H7 (cell line): Measurements from ENCODE around the gene DUSP21. TPM values are rescaled to one million over a fixed set of nuclear protein-coding genes. Genes with fewer than 3 reads are reported as not detected.
A peak's percentile ranks its signal among the peaks of the same experiment; 100 is the strongest.
"Not testable (repeated sequence)": the region's sequence is repeated elsewhere in the genome, so short reads cannot be mapped to it uniquely, and the experiment has no call there.

Experiments used
- DNase-seq: peaks from one replicate; pipeline ENCODE4 v3.0.0; 2012
- H3K27me3 ChIP-seq: 2 replicates; pipeline ENCODE4 v1.6.0; 2011; ENCODE audit warnings: mild to moderate bottlenecking, low read length; ENCODE audit not compliant: control insufficient read depth, insufficient read depth
- H3K36me3 ChIP-seq: replicated peaks from 2 replicates; pipeline ENCODE4 v1.5.1; 2011; ENCODE audit warnings: low read length; ENCODE audit not compliant: control insufficient read depth, insufficient read depth
- H3K4me3 ChIP-seq: 2 replicates; pipeline ENCODE4 v1.5.1; 2011; ENCODE audit warnings: low read depth, mild to moderate bottlenecking, control low read depth, low read length, moderate library complexity; ENCODE audit not compliant: insufficient read depth
- total RNA-seq: library from RNA; depleted of rRNA; stranded (reverse); fragments of >200 nt; shearing (Covaris generic); gene quantifications from 2 replicates; pipeline ENCODE4 v1.2.3, GENCODE V29; 2014

Gene DUSP21
- total RNA-seq, 1 experiment from 2014 or later, result not detected

- H3K4me3 ChIP-seq, result peak overlapping the region; percentile 69
- no peaks in the 10 kb centered on the region for H3K36me3 ChIP-seq
- no peaks in the 10 kb centered on the region for H3K27me3 ChIP-seq
- DNase-seq, result peak; percentile 74
Measured at GRCh38 chrX:44871931-44872820, 28.4 kb downstream of the DUSP21 start.

- Histone ChIP-seq H3K36me3 (no peaks in the 10 kb centered on the region), H3K27me3 (no peaks in the 10 kb centered on the region), H3K4me3 (peak within 1 kb of the TSS; percentile 73)
- peak; percentile 95 for DNase-seq
Measured at GRCh38 chrX:44872821-44873414, 29.1 kb downstream of the DUSP21 start, which contains the start of gene KDM6A. Gene KDM6A (plus strand): TSS chrX:44873188. CDS start chrX:44873552, 364 bp downstream.

- Histone ChIP-seq H3K36me3 (no peaks in the 10 kb centered on the region), H3K27me3 (no peaks in the 10 kb centered on the region), H3K4me3 (peak overlapping the region; percentile 73)
- peak; percentile 45 for DNase-seq
Measured at GRCh38 chrX:44873415-44874276, 29.8 kb downstream of the DUSP21 start.

GRCh38 chrX:44874420-44875184 lies 30.8 kb downstream of the DUSP21 start:
- H3K4me3 ChIP-seq, result peak overlapping the region; percentile 73
- peak; percentile 57 for DNase-seq
- no peaks in the 10 kb centered on the region for H3K27me3 ChIP-seq
- no peaks in the 10 kb centered on the region for H3K36me3 ChIP-seq

- DNase-seq, result no peak
- no peaks in the 10 kb centered on the region for H3K36me3 ChIP-seq
- H3K27me3 ChIP-seq, result no peaks in the 10 kb centered on the region
- peak overlapping the region; percentile 29; the same call in 1 of the 2 replicates for H3K4me3 ChIP-seq
Measured at GRCh38 chrX:44875185-44875489, 31.3 kb downstream of the DUSP21 start.

- no peaks in the 10 kb centered on the region for H3K27me3 ChIP-seq
- DNase-seq, result no peak
- H3K36me3 ChIP-seq, result no peaks in the 10 kb centered on the region
- H3K4me3 ChIP-seq, result no peak overlapping the region
Measured at GRCh38 chrX:44876086-44876485, 32.3 kb downstream of the DUSP21 start.

- no peak overlapping the region for H3K4me3 ChIP-seq
- no peaks in the 10 kb centered on the region for H3K27me3 ChIP-seq
- DNase-seq, result no peak
- H3K36me3 ChIP-seq, result no peaks in the 10 kb centered on the region
Measured at GRCh38 chrX:44876767-44877166, 32.9 kb downstream of the DUSP21 start.

- Histone ChIP-seq H3K36me3 (no peaks in the 10 kb centered on the region), H3K27me3 (no peaks in the 10 kb centered on the region), H3K4me3 (no peak overlapping the region)
- no peak for DNase-seq
Measured at GRCh38 chrX:44878780-44879179, 35.0 kb downstream of the DUSP21 start.

- H3K4me3 ChIP-seq, result no peak overlapping the region
- no peak for DNase-seq
- H3K27me3 ChIP-seq, result no peaks in the 10 kb centered on the region
- H3K36me3 ChIP-seq, result no peaks in the 10 kb centered on the region
Measured at GRCh38 chrX:44881549-44881948, 37.7 kb downstream of the DUSP21 start.

GRCh38 chrX:44882635-44883034 lies 38.8 kb downstream of the DUSP21 start:
- no peak for DNase-seq
- H3K36me3 ChIP-seq, result no peaks in the 10 kb centered on the region
- H3K4me3 ChIP-seq, result no peak overlapping the region
- H3K27me3 ChIP-seq, result no peaks in the 10 kb centered on the region

GRCh38 chrX:44884944-44885343 lies 41.1 kb downstream of the DUSP21 start:
- Histone ChIP-seq H3K4me3 (no peak overlapping the region), H3K27me3 (no peaks in the 10 kb centered on the region), H3K36me3 (no peaks in the 10 kb centered on the region)
- no peak for DNase-seq

- DNase-seq, result no peak
- Histone ChIP-seq H3K36me3 (no peaks in the 10 kb centered on the region), H3K27me3 (no peaks in the 10 kb centered on the region), H3K4me3 (no peak overlapping the region)
Measured at GRCh38 chrX:44889824-44890223, 46.0 kb downstream of the DUSP21 start.

- no peaks in the 10 kb centered on the region for H3K27me3 ChIP-seq
- H3K4me3 ChIP-seq, result no peak overlapping the region
- no peak for DNase-seq
- no peaks in the 10 kb centered on the region for H3K36me3 ChIP-seq
Measured at GRCh38 chrX:44890247-44890646, 46.4 kb downstream of the DUSP21 start.

- not testable (repeated sequence) for DNase-seq, H3K27me3 ChIP-seq, H3K36me3 ChIP-seq, H3K4me3 ChIP-seq
Measured at GRCh38 chrX:44890687-44891086, 46.9 kb downstream of the DUSP21 start.
